ENCODE data around the gene RHOH. TPM values are rescaled to one million over a fixed set of nuclear protein-coding genes. Genes with fewer than 3 reads are reported as not detected.

RHOH gene
- total and polyA plus RNA-seq, 10 of the 15 experiments (the other 5 are each of a cell fraction or from before 2014, with no cell fraction given), result 46.5 to 120 (median 57.9) TPM

- TF ChIP-seq CUX1 (IDR thresholded peaks at IDR 0.05; ENCODE audit: insufficient replicate concordance, low read depth, low read length) (peak; percentile 19), PML (IDR thresholded peaks at IDR 0.05; ENCODE audit: low read length) (no peak), ESRRA (IDR thresholded peaks at IDR 0.05; ENCODE audit: low read length) (no peak), JUND (IDR thresholded peaks at IDR 0.05; ENCODE audit: low read depth, low read length) (no peak), SMARCA5 (IDR thresholded peaks at IDR 0.05) (no peak), GABPA (IDR thresholded peaks at IDR 0.05; ENCODE audit: low read depth) (no peak), ZNF384 (IDR thresholded peaks at IDR 0.05; ENCODE audit: borderline replicate concordance, low read depth, low read length) (peak; percentile 62; the same call in 1 of the 2 replicates), CBX3 (IDR thresholded peaks at IDR 0.05; ENCODE audit: borderline replicate concordance, low read depth) (no peak), CHD4 (IDR thresholded peaks at IDR 0.05) (no peak), NFXL1 (IDR thresholded peaks at IDR 0.05; ENCODE audit: borderline replicate concordance) (no peak), TAF1 (IDR thresholded peaks at IDR 0.05; ENCODE audit: borderline replicate concordance, low read depth, low read length) (peak; percentile 94), EGR1 (IDR thresholded peaks at IDR 0.05; ENCODE audit: borderline replicate concordance in 1 of 2, low read depth in 2 of 2, low read length in 2 of 2) (peak in 1 of 2 experiments; percentile 87; a peak in 2 of 3 replicates), REST (IDR thresholded peaks at IDR 0.05; ENCODE audit: low read depth, low read length) (peak; percentile 45; the same call in 1 of the 2 replicates), ZBTB11 (CRISPR knock-in tag; IDR thresholded peaks at IDR 0.05) (no peak), YBX1 (IDR thresholded peaks at IDR 0.05) (no peak), BRCA1 (IDR thresholded peaks at IDR 0.05; ENCODE audit: low read depth, low read length) (no peak), MYC (IDR thresholded peaks at IDR 0.05; ENCODE audit: insufficient read depth, insufficient read length, insufficient replicate concordance, low read length, severe bottlenecking) (no peak), CREB1 (IDR thresholded peaks at IDR 0.05; ENCODE audit: low read depth) (no peak), RB1 (IDR thresholded peaks at IDR 0.05; ENCODE audit: borderline replicate concordance) (peak; percentile 19; the same call in 1 of the 2 replicates)
These were observed at the start of gene RHOH (continued) for GRCh38 chr4:40196724-40197281.

All from GM12878 (cell line).